NB4 (cell line): ENCODE data around the gene ZNF354B.
"Not testable (repeated sequence)": the region's sequence is repeated elsewhere in the genome, so short reads cannot be mapped to it uniquely, and the experiment has no call there.

Source experiments
- DNase-seq: peaks from one replicate; pipeline ENCODE4 v3.0.0; 2010; ENCODE audit warnings: low read depth
- H3K4me3 ChIP-seq: one replicate; pipeline ENCODE4 v1.5.1; 2011; ENCODE audit warnings: mild to moderate bottlenecking, low read depth, low read length, moderate library complexity
- MAX ChIP-seq: IDR thresholded peaks from 2 replicates; pipeline ENCODE4 v1.6.1; 2011; ENCODE audit warnings: low read depth, low read length
- MYC ChIP-seq: IDR thresholded peaks from 2 replicates; pipeline ENCODE4 v1.6.1; 2011; ENCODE audit warnings: low read depth, low read length
- POLR2A ChIP-seq: IDR thresholded peaks from 2 replicates; pipeline ENCODE4 v1.6.1; 2011; ENCODE audit warnings: mild to moderate bottlenecking; ENCODE audit not compliant: insufficient read length; ENCODE audit errors: extremely low read depth
- TF ChIP-seq, protein P1 (sequence below): IDR thresholded peaks from one replicate; pipeline ENCODE4 v1.5.1; 2012; ENCODE audit warnings: low read depth, low read length

Gene ZNF354B

GRCh38 chr5:178870411-178870810 is 10.7 kb downstream of the ZNF354B start:
- TF ChIP-seq, protein P1, sequence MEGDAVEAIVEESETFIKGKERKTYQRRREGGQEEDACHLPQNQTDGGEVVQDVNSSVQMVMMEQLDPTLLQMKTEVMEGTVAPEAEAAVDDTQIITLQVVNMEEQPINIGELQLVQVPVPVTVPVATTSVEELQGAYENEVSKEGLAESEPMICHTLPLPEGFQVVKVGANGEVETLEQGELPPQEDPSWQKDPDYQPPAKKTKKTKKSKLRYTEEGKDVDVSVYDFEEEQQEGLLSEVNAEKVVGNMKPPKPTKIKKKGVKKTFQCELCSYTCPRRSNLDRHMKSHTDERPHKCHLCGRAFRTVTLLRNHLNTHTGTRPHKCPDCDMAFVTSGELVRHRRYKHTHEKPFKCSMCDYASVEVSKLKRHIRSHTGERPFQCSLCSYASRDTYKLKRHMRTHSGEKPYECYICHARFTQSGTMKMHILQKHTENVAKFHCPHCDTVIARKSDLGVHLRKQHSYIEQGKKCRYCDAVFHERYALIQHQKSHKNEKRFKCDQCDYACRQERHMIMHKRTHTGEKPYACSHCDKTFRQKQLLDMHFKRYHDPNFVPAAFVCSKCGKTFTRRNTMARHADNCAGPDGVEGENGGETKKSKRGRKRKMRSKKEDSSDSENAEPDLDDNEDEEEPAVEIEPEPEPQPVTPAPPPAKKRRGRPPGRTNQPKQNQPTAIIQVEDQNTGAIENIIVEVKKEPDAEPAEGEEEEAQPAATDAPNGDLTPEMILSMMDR = no peak
- TF ChIP-seq MYC (no peak), MAX (no peak), POLR2A (no peak)
- no peak for DNase-seq
- H3K4me3 ChIP-seq = no peak overlapping the region

DNA sequence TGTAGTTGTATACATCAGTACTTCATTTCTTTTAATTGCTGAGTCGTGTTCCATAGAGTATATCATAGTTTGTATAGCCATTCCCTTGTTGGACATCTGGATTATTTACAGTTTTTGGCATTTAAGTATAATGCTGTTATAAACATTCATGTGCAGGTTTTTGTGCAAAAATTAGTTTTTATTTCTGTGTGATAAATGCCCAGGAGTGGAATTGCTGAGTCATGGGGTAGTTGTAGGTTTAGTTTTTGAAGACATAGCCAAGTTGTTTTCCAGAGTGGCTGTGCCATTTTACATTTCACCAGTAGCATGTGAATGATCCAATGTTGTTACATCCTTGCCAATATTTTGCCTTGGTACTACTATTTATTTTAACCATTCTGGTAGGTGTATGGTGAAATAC is 12.5 kb downstream of the ZNF354B start:
- no peak for DNase-seq
- TF ChIP-seq MAX = no peak
- no peak for TF ChIP-seq POLR2A
- TF ChIP-seq, protein P1 = no peak
- TF ChIP-seq MYC = no peak
- no peak overlapping the region for H3K4me3 ChIP-seq

GRCh38 chr5:178883115-178883694 is 23.5 kb downstream of the ZNF354B start:
- DNase-seq, H3K4me3 ChIP-seq: not testable (repeated sequence)

DNA sequence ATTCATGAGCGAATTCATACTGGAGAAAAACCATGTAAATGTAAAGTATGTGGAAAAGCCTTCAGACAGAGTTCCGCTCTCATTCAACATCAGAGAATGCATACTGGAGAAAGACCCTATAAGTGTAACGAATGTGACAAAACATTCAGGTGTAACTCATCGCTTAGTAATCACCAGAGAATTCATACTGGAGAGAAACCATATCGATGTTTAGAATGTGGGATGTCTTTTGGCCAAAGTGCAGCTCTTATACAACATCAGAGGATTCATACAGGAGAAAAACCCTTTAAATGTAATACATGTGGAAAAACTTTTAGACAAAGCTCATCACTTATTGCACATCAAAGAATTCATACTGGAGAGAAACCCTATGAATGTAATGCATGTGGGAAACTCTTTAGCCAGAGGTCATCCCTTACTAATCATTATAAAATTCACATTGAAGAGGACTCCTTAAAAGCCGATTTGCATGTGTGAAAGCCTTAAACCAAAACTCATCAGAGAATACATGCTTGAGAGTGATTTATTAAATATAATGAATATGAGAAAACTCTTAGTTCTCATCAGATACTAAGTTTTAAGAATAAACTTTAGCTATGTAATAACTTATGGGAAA is 24.2 kb downstream of the ZNF354B start:
- DNase-seq = no peak
- no peak overlapping the region for H3K4me3 ChIP-seq
- TF ChIP-seq MYC (no peak), MAX (no peak), POLR2A (no peak)
- TF ChIP-seq, protein P1 = no peak

- DNase-seq = peak; percentile 6
- TF ChIP-seq, protein P1 = no peak
- no peak for TF ChIP-seq MAX
- H3K4me3 ChIP-seq = no peak within 1 kb of the TSS
Measured at GRCh38 chr5:178895615-178896571, 36.1 kb downstream of the ZNF354B start, which contains the start of gene ZFP2. TSS of gene ZFP2 (plus strand) at chr5:178895913. CDS start at chr5:178931314, 35,401 bp downstream.

GRCh38 chr5:178899289-178899688 is 39.5 kb downstream of the ZNF354B start:
- no peak overlapping the region for H3K4me3 ChIP-seq
- TF ChIP-seq MYC (no peak), POLR2A (no peak), MAX (no peak)
- TF ChIP-seq, protein P1 = no peak
- DNase-seq = no peak
